Heart left ventricle (tissue), 16 donors: ENCODE results near the gene L2HGDH. TPM values are rescaled to one million over a fixed set of nuclear protein-coding genes. Genes with fewer than 3 reads are reported as not detected.
"Not testable (repeated sequence)": the region's sequence is repeated elsewhere in the genome, so short reads cannot be mapped to it uniquely, and the experiment has no call there.

Experiments
- ATAC-seq, 4 donors: fragments of 200-7000 bp; cut with Tn5 transposase; one replicate each; pipeline ENCODE4 v1.9.1; 2020 to 2022; ENCODE audit warnings: moderate library complexity in 4 of 4, mild to moderate bottlenecking in 3 of 4, moderate number of reproducible peaks in 1 of 4
- DNase-seq, 5 donors: peaks; one replicate each; pipeline ENCODE4 v3.0.0-alpha.2; 2020
- H3K27ac ChIP-seq, 12 donors: fragments of 200-600 bp; sonication (generic) in 4 of 12; one replicate each; pipeline versions ENCODE4 v1.5.0 to v1.8.0; 2016 to 2022; ENCODE audit warnings: mild to moderate bottlenecking in 2 of 12
- H3K27me3 ChIP-seq, 9 donors: fragments of 200-600 bp; sonication (generic) in 2 of 9; one replicate each; pipeline versions ENCODE4 v1.5.1 to v1.8.0; 2016 to 2022; ENCODE audit warnings: mild to moderate bottlenecking in 3 of 9
- H3K36me3 ChIP-seq, 9 donors: fragments of 200-600 bp; sonication (generic) in 2 of 9; one replicate each; pipeline versions ENCODE4 v1.5.0 to v1.8.0; 2018 to 2022; ENCODE audit warnings: mild to moderate bottlenecking in 2 of 9
- H3K4me1 ChIP-seq, 12 donors: fragments of 200-600 bp; sonication (generic) in 4 of 12; one replicate each; pipeline versions ENCODE4 v1.5.0 to v1.8.0; 2016 to 2022; ENCODE audit warnings: mild to moderate bottlenecking in 3 of 12
- H3K4me3 ChIP-seq, 12 donors: fragments of 200-600 bp; sonication (generic) in 4 of 12; one replicate each; pipeline versions ENCODE4 v1.5.0 to v1.8.0; 2017 to 2022; ENCODE audit warnings: mild to moderate bottlenecking in 9 of 12, moderate library complexity in 4 of 12
- H3K9me3 ChIP-seq, 12 donors: fragments of 200-600 bp; sonication (generic) in 4 of 12; one replicate each; pipeline versions ENCODE4 v1.5.0 to v1.8.0; 2016 to 2022; ENCODE audit warnings: mild to moderate bottlenecking in 1 of 12
- CTCF ChIP-seq, 12 donors: fragments of 200-600 bp; sonication (generic) in 4 of 12; IDR thresholded peaks; one replicate each; pipeline versions ENCODE4 v1.5.0 to v1.8.0; 2018 to 2022; ENCODE audit warnings: antibody characterized with exemption in 12 of 12, mild to moderate bottlenecking in 5 of 12
- POLR2A ChIP-seq, 2 donors: fragments of 450-650 bp; IDR thresholded peaks; one replicate each; pipeline ENCODE4 v1.6.1; 2017; ENCODE audit warnings: antibody characterized with exemption in 2 of 2, mild to moderate bottlenecking in 2 of 2, moderate library complexity in 2 of 2
- WGBS, 4 donors: extraction: QIAGEN DNeasy Blood & Tissue Kit in 2 of 4; methylation state at CpG; one replicate each; pipeline versions ENCODE4 v1.1.5 to v1.1.7; 2013 to 2018; 5-methylcytosine and 5-hydroxymethylcytosine counted together
- intact Hi-C, 10 donors: fragments of 100-400 bp; cut with DNase I; formaldehyde crosslinking; loops; one replicate each; pipeline versions ENCODE4 v1.11.1 to v1.14.2; 2022
- polyA plus RNA-seq, 2 donors: library from polyadenylated mRNA; stranded (reverse); fragments of 200-250 nt; gene quantifications; one replicate each; pipeline ENCODE4 v1.2.3, GENCODE V29; 2013
- total RNA-seq, 9 donors: library from RNA; depleted of rRNA in 2 of 9; stranded (reverse); fragments of >200 nt in 2 of 9; fragmentation: NEBNext Ultra II Directional in 3 of 9; extraction: Animal tissue kit (Norgen Biotek cat#: 25700) in 3 of 9; gene quantifications; one replicate each; pipeline versions ENCODE4 v1.1.0 to v1.2.4, GENCODE V29; 2016 to 2023
- donor health status: ischemic (EF 13 %, LVEDD 7.1; RV severe dilation, severe dysfunction).
- donor health status: healthy with polysubstance abuse.
- donor health status: DM: no; HTN: yes; CAD: no.
- donor health status: DM: no; HTN: no; CAD: no.
- donor health status: ischemic (EF 25% LVEDD 6.9; RV normal size, moderate dysfunction).
- donor health status: ischemic (EF 25% LVEDD 5.7; RV mildly dilated, moderate dysfunction).
- donor health status: healthy.
- donor health status: DM: yes; HTN: yes; CAD: no.
- donor health status: ischemic (EF 35%, LVEDD 5.7; RV mildly dilated, moderate dysfunction).
- donor health status: nonischemic (EF 11% LVEDD 7.7; RV severe dilation, severe dysfunction).
- donor health status: DM: yes; HTN: yes; CAD: no.
- donor health status: PGD.
- donor health status: ischemic (EF 29% LVEDD 5.4; RV normal size, mild dysfunction).
- donor health status: nonischemic (EF 23%, LVEDD 6.1; RV moderate dilation, normal function).

Gene L2HGDH
- total and polyA plus RNA-seq, 11 donors: 2.5 to 12.2 (median 9.1) TPM

GRCh38 chr14:50359631-50360030 lies 47.6 kb upstream of the L2HGDH start:
- no peak for DNase-seq
- Histone ChIP-seq H3K4me1 (peaks cover 0 to 19% (median 8%) of the 10 kb centered on the region in 12 donors), H3K4me3 (no peak overlapping the region), H3K9me3 (no peaks in the 10 kb centered on the region), H3K27ac (no peak overlapping the region), H3K36me3 (peaks cover 0 to 13% (median 0%) of the 10 kb centered on the region in 9 donors), H3K27me3 (no peaks in the 10 kb centered on the region)
- intact Hi-C loops: no loop called here
- ATAC-seq: no peak
- WGBS, 4 donors: 87 to 91% (median 89%) methylated on average over 5 of the region's 5 CpGs
- TF ChIP-seq CTCF (IDR thresholded peaks at IDR 0.05): no peak
- no peak for TF ChIP-seq POLR2A (IDR thresholded peaks at IDR 0.05)

GRCh38 chr14:50357753-50358395 lies 45.8 kb upstream of the L2HGDH start:
- Histone ChIP-seq H3K27ac (no peak overlapping the region), H3K36me3 (peaks cover 0 to 13% (median 0%) of the 10 kb centered on the region in 9 donors), H3K9me3 (no peaks in the 10 kb centered on the region), H3K4me3 (no peak overlapping the region), H3K27me3 (no peaks in the 10 kb centered on the region), H3K4me1 (peaks cover 0 to 2% (median 0%) of the 10 kb centered on the region in 12 donors)
- no peak for DNase-seq
- no peak for ATAC-seq
- 92 to 96% (median 94%) methylated on average over 4 of the region's 4 CpGs for WGBS, 4 donors
- TF ChIP-seq CTCF (IDR thresholded peaks at IDR 0.05) (no peak), POLR2A (IDR thresholded peaks at IDR 0.05) (no peak)
- intact Hi-C loops: no loop called here

- Histone ChIP-seq H3K36me3 (peaks cover 0 to 13% (median 0%) of the 10 kb centered on the region in 9 donors), H3K4me1 (no peaks in the 10 kb centered on the region), H3K27me3 (no peaks in the 10 kb centered on the region), H3K4me3 (no peak overlapping the region), H3K27ac (no peak overlapping the region), H3K9me3 (no peaks in the 10 kb centered on the region)
- no peak for ATAC-seq
- WGBS, 4 donors: 72 to 94% (median 84%) methylated on average over 6 of the region's 6 CpGs
- DNase-seq: no peak
- no peak for TF ChIP-seq CTCF (IDR thresholded peaks at IDR 0.05)
- TF ChIP-seq POLR2A (IDR thresholded peaks at IDR 0.05): no peak
- intact Hi-C loops: no loop called here
Measured at GRCh38 chr14:50357124-50357523, 45.1 kb upstream of the L2HGDH start.

- intact Hi-C loops, ATAC-seq, H3K4me1 ChIP-seq, DNase-seq, H3K4me3 ChIP-seq, H3K27me3 ChIP-seq, H3K9me3 ChIP-seq, H3K27ac ChIP-seq: not testable (repeated sequence)
- H3K36me3 ChIP-seq: peaks cover 0 to 13% (median 0%) of the 10 kb centered on the region in 9 donors
- 73 to 81% (median 78%) methylated on average over 3 of the region's 3 CpGs for WGBS, 4 donors
Measured at GRCh38 chr14:50356283-50356682, 44.3 kb upstream of the L2HGDH start.

GRCh38 chr14:50355692-50356091 lies 43.7 kb upstream of the L2HGDH start:
- ATAC-seq (no peak), DNase-seq (no peak)
- no peaks in the 10 kb centered on the region for H3K27me3 ChIP-seq
- H3K27ac ChIP-seq: no peak overlapping the region
- 84 to 100% (median 97%) methylated on average over 1 of the region's 1 CpG for WGBS, 4 donors
- no peak overlapping the region for H3K4me3 ChIP-seq
- intact Hi-C loops: no loop called here
- H3K9me3 ChIP-seq: no peaks in the 10 kb centered on the region
- peaks cover 0 to 13% (median 0%) of the 10 kb centered on the region in 9 donors for H3K36me3 ChIP-seq
- peaks cover 0 to 11% (median 0%) of the 10 kb centered on the region in 12 donors for H3K4me1 ChIP-seq
- TF ChIP-seq CTCF (IDR thresholded peaks at IDR 0.05) (no peak), POLR2A (IDR thresholded peaks at IDR 0.05) (no peak)
